AG20443 (cell line): ENCODE measurements around the gene SNX15.

ENCODE experiments used
- DNase-seq: peaks from one replicate; pipeline ENCODE4 v3.0.0; 2012; ENCODE audit warnings: low spot score, mixed read lengths

Gene SNX15

GRCh38 chr11:65084598-65085375 lies 57.5 kb downstream of the SNX15 start:
- no peak for DNase-seq

GRCh38 chr11:65085446-65085845 lies 58.2 kb downstream of the SNX15 start:
- DNase-seq, result no peak

- no peak for DNase-seq
Measured at GRCh38 chr11:65086809-65087208, 59.6 kb downstream of the SNX15 start.

- DNase-seq, result no peak
Measured at GRCh38 chr11:65087216-65087615, 60.0 kb downstream of the SNX15 start.

- no peak for DNase-seq
Measured at GRCh38 chr11:65087827-65088226, 60.6 kb downstream of the SNX15 start.

- no peak for DNase-seq
Measured at GRCh38 chr11:65089621-65090020, 62.4 kb downstream of the SNX15 start.
